Hepatic stellate cell (primary cell): ENCODE results near the gene PI4KB.

Experiments used
- DNase-seq: peaks from one replicate; pipeline ENCODE4 v3.0.0; 2011; ENCODE audit warnings: low spot score

The PI4KB gene

GRCh38 chr1:151346082-151346768, 19.0 kb upstream of the PI4KB start:
- no peak for DNase-seq

DNA sequence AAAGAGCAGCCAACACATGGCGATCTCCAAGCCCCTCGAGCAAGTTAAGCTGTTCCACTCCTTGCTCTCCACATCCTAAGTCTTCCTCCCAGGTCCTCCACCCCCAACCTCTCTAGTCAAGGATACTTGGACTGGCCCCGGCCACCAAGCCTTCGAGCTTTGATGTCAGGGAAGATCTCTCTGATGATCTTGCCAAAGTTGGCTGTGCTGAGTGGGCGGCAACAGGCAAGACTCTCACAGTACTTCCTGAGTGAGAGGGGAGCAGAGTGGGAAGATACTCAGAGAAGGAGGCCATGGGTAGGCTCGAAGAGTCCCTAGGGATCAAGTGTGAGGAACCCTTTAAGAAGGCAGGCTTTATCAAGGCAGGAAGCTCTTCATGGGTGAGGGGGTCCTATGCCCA, 17.1 kb upstream of the PI4KB start:
- no peak for DNase-seq

- DNase-seq: no peak
These were observed 16.4 kb upstream of the PI4KB start for GRCh38 chr1:151343587-151343986.

DNA sequence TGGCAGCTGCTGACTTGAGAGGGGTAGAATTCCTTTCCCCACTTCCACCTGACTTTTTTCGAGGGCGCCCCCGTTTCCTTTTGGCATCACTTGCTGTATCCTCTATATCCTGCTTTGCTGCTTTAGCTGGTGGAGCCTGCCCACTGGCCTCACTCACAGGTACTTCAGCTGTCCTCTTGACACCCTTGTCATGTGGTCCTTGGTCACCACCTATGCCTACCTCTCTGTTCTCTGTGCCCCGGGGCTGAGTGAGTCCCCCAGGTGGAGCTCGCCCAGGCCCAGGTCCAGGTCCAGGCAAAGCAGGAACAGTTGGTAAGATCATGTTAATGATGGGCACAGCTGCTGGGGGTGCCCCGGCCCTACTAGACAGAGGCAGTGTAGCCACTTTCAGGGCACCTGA, 15.4 kb upstream of the PI4KB start:
- no peak for DNase-seq

DNA sequence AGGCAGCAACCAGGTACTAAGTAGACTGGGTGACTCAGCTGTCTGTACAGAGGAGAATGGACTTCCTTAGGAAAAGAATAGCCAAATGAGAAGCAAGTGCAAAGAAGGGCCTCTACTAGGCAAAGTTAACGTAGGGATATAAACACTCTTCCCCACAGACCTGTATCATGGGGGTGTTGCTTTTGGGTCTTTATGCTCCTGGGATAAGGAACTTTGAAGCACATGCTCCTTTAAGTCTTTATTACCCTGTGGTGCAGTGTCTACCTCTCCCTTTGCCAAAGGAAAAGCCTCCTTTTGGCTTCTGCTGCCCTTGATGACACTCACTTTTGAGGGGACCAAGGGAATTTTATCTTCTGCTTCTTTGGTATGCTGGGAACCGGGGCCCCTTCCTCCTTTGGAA, 14.8 kb upstream of the PI4KB start:
- no peak for DNase-seq

GRCh38 chr1:151340870-151341754, 13.9 kb upstream of the PI4KB start:
- peak; percentile 60 for DNase-seq

GRCh38 chr1:151336556-151336955, 9.3 kb upstream of the PI4KB start:
- DNase-seq: no peak

- no peak for DNase-seq
These were observed 7.6 kb upstream of the PI4KB start for GRCh38 chr1:151334822-151335221.

- no peak for DNase-seq
These were observed 873 bp upstream of the PI4KB start for GRCh38 chr1:151327903-151328674.

DNA sequence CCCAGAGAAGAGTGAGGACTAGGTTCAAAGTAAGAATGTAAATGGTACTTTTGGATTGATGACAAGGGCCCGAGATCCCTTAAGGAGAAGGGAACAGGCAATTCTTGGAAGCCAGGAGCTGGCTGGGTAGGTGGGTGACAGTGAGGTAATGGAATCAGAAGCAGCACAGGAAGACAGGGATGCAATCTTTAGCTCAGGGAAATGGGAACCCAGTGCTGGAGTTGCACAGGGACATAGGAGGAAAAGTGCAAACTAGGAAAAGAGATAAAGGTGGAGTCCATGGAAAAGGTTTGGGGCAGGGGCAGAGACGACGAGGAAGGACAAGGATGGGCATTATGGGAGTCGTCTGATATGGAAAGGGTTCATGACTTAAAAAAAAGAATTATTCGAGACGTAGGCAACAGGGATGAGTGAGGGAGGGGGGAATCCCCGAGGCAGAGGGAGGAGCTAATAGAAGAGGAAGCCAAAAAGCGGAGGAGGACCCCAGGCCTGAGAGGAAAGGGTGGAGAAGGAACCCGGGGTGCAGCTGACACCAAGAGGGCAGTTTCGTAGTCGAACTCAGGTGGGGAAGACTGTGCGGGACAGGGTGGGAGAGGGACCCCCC, 495 bp downstream of the PI4KB start:
- peak; percentile 77 for DNase-seq

- no peak for DNase-seq
These were observed 1.4 kb downstream of the PI4KB start for GRCh38 chr1:151325646-151326429.

GRCh38 chr1:151325231-151325630, 2.0 kb downstream of the PI4KB start:
- no peak for DNase-seq

DNA sequence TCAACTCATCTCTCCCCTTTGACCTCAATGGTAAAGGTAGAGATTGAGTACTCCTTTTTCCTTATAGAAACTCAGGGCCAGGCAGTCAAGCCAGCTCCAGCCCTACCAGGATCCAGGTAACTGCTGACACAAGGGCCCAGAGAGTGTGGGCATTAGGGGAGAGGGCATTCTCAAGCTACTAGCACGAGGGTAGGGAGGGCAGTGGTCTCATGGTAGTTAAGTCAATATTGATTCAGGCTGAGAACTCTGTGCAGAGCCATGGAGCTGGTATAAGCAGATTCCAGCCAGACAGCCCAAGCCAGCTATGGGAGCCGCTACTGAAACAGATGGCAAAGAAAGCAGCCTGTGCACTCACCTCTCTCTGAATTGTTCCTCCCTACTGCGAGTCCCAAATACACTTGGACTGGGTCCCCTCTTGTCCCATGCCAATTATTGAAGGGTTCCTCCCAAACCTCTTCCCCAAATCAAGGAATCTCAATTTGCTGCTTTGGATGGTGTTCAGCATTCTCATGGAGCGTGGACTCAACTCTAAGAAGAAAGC, 2.8 kb downstream of the PI4KB start:
- DNase-seq: no peak

DNA sequence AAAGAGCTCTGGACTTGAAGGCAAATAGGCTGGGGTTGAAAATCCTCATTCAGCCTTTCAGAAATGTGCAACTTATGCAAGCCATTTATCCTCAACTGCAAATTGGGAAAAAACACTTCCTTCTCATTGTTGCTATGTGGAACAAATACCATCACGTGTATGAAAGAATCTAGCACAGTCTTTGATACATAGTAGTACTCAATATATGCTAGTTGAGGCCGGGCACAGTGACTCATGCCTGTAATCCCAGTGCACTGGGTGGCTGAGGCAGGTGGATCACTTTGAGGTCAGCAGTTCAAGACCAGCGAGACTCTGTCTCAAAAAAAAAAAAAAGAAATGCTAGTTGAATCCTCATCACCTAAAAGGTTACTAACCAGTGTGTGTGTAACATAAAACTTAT, 8.2 kb downstream of the PI4KB start:
- no peak for DNase-seq

DNA sequence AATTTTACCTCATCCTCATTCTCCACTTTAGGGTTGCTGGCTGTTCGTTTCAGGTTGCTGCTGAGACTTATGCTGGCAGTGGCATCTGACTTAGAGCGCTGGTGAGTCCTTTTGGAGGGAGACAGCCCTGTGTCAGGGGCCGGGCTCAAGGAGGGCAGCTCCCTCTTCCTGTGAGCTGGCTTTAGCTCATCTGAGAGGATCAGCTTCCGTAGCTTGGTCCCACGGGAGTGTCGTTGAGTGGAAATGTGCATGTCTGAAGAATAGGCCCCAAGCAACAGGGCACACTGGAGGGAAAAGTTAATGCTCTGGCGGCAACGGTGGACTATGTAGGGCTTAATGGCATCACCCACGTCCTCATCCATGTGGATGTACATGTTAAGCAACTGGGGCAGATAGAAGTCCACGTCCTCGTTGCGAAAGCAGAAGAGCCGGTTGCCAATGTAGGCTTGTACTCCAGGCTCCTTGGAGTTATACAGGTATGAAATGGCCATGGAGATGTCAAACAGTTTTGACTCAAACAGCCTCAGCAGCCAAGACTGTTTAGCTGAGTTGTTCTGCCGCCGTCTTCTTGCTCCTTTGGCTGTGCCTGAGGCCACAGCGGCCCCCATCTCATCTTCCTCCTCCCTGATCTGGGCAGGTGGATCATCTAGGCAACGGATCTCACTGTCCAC, 11.5 kb downstream of the PI4KB start:
- no peak for DNase-seq

DNA sequence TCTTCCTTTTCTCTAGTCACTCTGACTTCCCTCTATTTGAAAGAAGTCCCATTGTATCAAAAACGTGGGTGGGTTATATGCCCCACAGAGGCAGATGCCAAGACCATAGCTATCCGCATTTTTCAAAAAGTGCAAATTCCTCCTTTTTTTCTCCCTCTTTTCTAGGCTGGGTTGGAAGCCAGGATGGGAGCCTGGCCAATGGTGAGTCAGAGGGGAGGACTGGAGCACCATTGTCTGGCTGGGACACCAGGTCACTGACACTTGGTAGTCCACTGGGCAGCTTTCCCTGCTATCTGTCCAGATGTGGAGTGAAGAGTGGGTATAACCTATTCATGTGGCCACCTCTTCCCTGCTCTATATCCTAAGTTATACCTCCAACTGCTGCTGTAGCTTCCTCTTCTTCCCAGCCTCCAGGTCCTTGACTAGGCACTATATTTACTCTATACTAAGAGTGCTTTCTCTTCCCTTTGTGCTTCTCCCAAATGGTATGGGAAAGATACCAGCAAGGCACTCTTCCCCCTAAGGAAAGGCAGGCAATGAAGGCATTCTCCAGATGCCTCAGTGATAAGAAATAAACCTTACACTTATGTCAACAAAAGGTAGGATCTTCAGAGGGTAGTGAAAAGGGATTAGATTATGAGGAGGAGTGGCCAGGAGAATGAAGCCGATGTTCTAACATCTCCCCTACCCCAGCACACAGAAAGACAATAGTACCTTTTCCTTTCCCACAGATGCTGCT, 12.9 kb downstream of the PI4KB start:
- DNase-seq: peak; percentile 85

DNA sequence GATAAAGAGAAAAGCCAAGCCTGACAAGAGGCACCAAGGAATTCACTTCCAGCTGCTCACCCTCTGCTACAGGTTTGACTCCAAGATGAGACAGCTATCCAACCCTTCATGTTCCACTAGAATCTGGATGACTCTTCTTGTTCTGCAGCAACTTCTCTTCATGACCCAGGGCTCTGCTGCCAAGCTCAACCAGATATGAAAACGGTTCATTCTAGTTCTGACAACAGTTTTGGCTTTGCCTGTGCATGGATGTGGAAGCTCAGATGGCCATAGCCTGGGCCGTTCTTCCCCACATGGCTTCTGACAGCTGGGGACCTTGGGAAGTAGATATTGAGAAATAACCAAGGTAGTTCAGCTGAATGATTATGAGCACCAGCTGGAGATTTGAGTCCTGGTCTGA, 13.7 kb downstream of the PI4KB start:
- no peak for DNase-seq

GRCh38 chr1:151312826-151313225, 14.4 kb downstream of the PI4KB start:
- no peak for DNase-seq

GRCh38 chr1:151312411-151312810, 14.8 kb downstream of the PI4KB start:
- DNase-seq: no peak
